ENCODE results near the gene ZGLP1.

Gene ZGLP1

GRCh38 chr19:10318807-10319682 is 9.4 kb upstream of the ZGLP1 start:
- WGBS (ENCODE audit: extremely low coverage, insufficient coverage, insufficient read length), result no CpG with 5 or more reads among the region's 13 CpGs

GRCh38 chr19:10317857-10318462 is 8.3 kb upstream of the ZGLP1 start:
- Histone ChIP-seq H3K27me3 (ENCODE audit: insufficient read depth, low read length) (no peaks in the 10 kb centered on the region), H3K79me1 (ENCODE audit: low read length) (peaks cover 6% of the 10 kb centered on the region), H3K36me3 (ENCODE audit: control insufficient read depth in 1 of 2, insufficient read depth in 2 of 2, low read length in 2 of 2) (peaks cover 55 to 60% of the 10 kb centered on the region in 2 experiments), H3K14ac (ENCODE audit: low read length) (no peak overlapping the region), H3K4me2 (ENCODE audit: low read length) (no peak overlapping the region), H3K4ac (ENCODE audit: low read depth, low read length) (no peak overlapping the region), H3K4me1 (ENCODE audit: control insufficient read depth in 1 of 2, insufficient read depth in 2 of 2, low read length in 2 of 2) (peaks cover 0 to 3% of the 10 kb centered on the region in 2 experiments), H2BK120ac (ENCODE audit: insufficient read depth, low read length, poor library complexity) (no peak overlapping the region), H2AK5ac (ENCODE audit: low read length) (no peak overlapping the region), H3K23ac (ENCODE audit: low read length) (no peak overlapping the region), H3K9ac (ENCODE audit: low read length) (no peak overlapping the region), H2AFZ (ENCODE audit: insufficient read depth, low read length, poor library complexity) (no peak overlapping the region), H3K18ac (ENCODE audit: low read length) (no peak overlapping the region), H2BK12ac (ENCODE audit: low read length) (no peak overlapping the region), H4K12ac (ENCODE audit: low read depth, low read length) (no peak overlapping the region), H3K9me3 (ENCODE audit: insufficient read depth, low read depth, low read length) (no peaks in the 10 kb centered on the region), H3K4me3 (ENCODE audit: low read depth, low read length) (no peak overlapping the region), H4K91ac (ENCODE audit: low read depth, low read length) (no peak overlapping the region), H3K27ac (ENCODE audit: low read depth, low read length) (no peak overlapping the region), H2BK5ac (ENCODE audit: low read depth, low read length, poor library complexity) (no peak overlapping the region), H3K79me2 (ENCODE audit: control insufficient read depth, insufficient read depth, low read length, poor library complexity) (peaks cover 6% of the 10 kb centered on the region), H4K8ac (ENCODE audit: low read depth, low read length) (no peak overlapping the region)
- WGBS (ENCODE audit: extremely low coverage, insufficient coverage, insufficient read length), result no CpG with 5 or more reads among the region's 15 CpGs
- no peak for DNase-seq

More at GRCh38 chr19:10318807-10319682, 9.4 kb upstream of the ZGLP1 start:
- no peak overlapping the region for H4K8ac ChIP-seq (ENCODE audit: low read depth, low read length)
- H3K23ac ChIP-seq (ENCODE audit: low read length), result no peak overlapping the region
- H3K18ac ChIP-seq (ENCODE audit: low read length), result no peak overlapping the region
- H3K4me2 ChIP-seq (ENCODE audit: low read length), result no peak overlapping the region
- no peak overlapping the region for H3K9ac ChIP-seq (ENCODE audit: low read length)
- H3K36me3 ChIP-seq (ENCODE audit: control insufficient read depth in 1 of 2, insufficient read depth in 2 of 2, low read length in 2 of 2), result peaks cover 64 to 71% of the 10 kb centered on the region in 2 experiments
- no peak overlapping the region for H4K91ac ChIP-seq (ENCODE audit: low read depth, low read length)
- H3K14ac ChIP-seq (ENCODE audit: low read length), result no peak overlapping the region
- no peak overlapping the region for H4K12ac ChIP-seq (ENCODE audit: low read depth, low read length)
- H3K27ac ChIP-seq (ENCODE audit: low read depth, low read length), result no peak overlapping the region
- no peak overlapping the region for H2BK12ac ChIP-seq (ENCODE audit: low read length)
- H3K27me3 ChIP-seq (ENCODE audit: insufficient read depth, low read length), result no peaks in the 10 kb centered on the region
- peak overlapping the region; percentile 25 for H3K4me3 ChIP-seq (ENCODE audit: low read depth, low read length)
- peaks cover 6% of the 10 kb centered on the region for H3K79me1 ChIP-seq (ENCODE audit: low read length)
- no peaks in the 10 kb centered on the region for H3K9me3 ChIP-seq (ENCODE audit: insufficient read depth, low read depth, low read length)
- H2BK5ac ChIP-seq (ENCODE audit: low read depth, low read length, poor library complexity), result no peak overlapping the region
- peaks cover 6% of the 10 kb centered on the region for H3K79me2 ChIP-seq (ENCODE audit: control insufficient read depth, insufficient read depth, low read length, poor library complexity)
- no peak overlapping the region for H2AK5ac ChIP-seq (ENCODE audit: low read length)
- no peak overlapping the region for H2AFZ ChIP-seq (ENCODE audit: insufficient read depth, low read length, poor library complexity)
- peaks cover 0 to 3% of the 10 kb centered on the region in 2 experiments for H3K4me1 ChIP-seq (ENCODE audit: control insufficient read depth in 1 of 2, insufficient read depth in 2 of 2, low read length in 2 of 2)
- no peak for DNase-seq
- H2BK120ac ChIP-seq (ENCODE audit: insufficient read depth, low read length, poor library complexity), result no peak overlapping the region
- H3K4ac ChIP-seq (ENCODE audit: low read depth, low read length), result no peak overlapping the region

DNA sequence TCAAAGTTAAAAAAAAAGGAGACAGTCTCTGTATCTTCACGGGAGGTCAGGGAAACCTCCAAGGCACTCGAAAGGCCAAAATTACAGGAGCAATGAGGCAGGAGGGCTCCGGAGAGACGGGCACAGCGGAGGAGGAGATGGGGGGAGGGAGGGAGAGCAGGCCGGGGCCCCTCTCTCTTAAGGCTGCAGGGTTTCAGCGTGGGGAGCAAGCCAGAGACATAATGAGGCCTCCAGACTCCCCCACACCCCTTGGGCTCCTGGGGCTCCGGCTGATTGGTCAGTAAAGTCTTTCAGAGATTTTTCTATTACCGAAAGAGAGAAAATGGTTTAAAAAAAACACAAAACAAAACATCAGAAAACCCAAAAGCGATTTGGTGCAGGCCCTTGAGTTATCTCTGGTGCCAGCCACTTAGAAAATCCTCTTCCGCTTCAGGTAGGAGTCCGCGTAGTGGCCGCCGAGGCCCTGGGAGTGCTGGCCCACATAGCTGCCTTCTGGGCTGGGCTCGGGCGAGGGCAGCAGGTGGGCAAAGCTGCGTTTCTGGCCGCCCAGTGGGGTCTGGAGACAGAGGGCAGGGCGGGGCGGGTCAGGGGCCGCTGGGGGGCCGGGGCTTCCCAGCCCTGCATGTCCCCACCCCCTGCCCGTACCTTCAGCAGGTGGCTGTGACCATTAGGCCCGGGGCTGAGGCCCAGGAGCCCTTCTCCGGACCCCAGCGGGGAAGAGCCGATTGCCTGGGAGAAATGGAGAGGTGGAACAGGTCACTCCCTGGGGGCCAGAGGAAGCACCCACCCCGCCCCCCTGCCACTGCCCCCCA is 7.6 kb upstream of the ZGLP1 start:
- Histone ChIP-seq H3K79me1 (ENCODE audit: low read length) (peaks cover 6% of the 10 kb centered on the region), H3K4ac (ENCODE audit: low read depth, low read length) (no peak overlapping the region), H3K23ac (ENCODE audit: low read length) (no peak overlapping the region), H4K8ac (ENCODE audit: low read depth, low read length) (no peak overlapping the region), H3K27ac (ENCODE audit: low read depth, low read length) (no peak overlapping the region), H4K91ac (ENCODE audit: low read depth, low read length) (no peak overlapping the region), H2AFZ (ENCODE audit: insufficient read depth, low read length, poor library complexity) (no peak overlapping the region), H2BK5ac (ENCODE audit: low read depth, low read length, poor library complexity) (no peak overlapping the region), H2AK5ac (ENCODE audit: low read length) (no peak overlapping the region), H3K79me2 (ENCODE audit: control insufficient read depth, insufficient read depth, low read length, poor library complexity) (peaks cover 6% of the 10 kb centered on the region), H3K36me3 (ENCODE audit: control insufficient read depth in 1 of 2, insufficient read depth in 2 of 2, low read length in 2 of 2) (peaks cover 48 to 53% of the 10 kb centered on the region in 2 experiments), H3K9me3 (ENCODE audit: insufficient read depth, low read depth, low read length) (no peaks in the 10 kb centered on the region), H3K4me2 (ENCODE audit: low read length) (no peak overlapping the region), H2BK12ac (ENCODE audit: low read length) (no peak overlapping the region), H3K4me1 (ENCODE audit: control insufficient read depth in 1 of 2, insufficient read depth in 2 of 2, low read length in 2 of 2) (peaks cover 0 to 3% of the 10 kb centered on the region in 2 experiments), H3K4me3 (ENCODE audit: low read depth, low read length) (no peak overlapping the region), H4K12ac (ENCODE audit: low read depth, low read length) (no peak overlapping the region), H3K14ac (ENCODE audit: low read length) (no peak overlapping the region), H3K18ac (ENCODE audit: low read length) (no peak overlapping the region), H3K27me3 (ENCODE audit: insufficient read depth, low read length) (no peaks in the 10 kb centered on the region), H2BK120ac (ENCODE audit: insufficient read depth, low read length, poor library complexity) (no peak overlapping the region), H3K9ac (ENCODE audit: low read length) (no peak overlapping the region)
- DNase-seq, result no peak
- WGBS (ENCODE audit: extremely low coverage, insufficient coverage, insufficient read length), result no CpG with 5 or more reads among the region's 29 CpGs

GRCh38 chr19:10316229-10317044 is 6.8 kb upstream of the ZGLP1 start:
- Histone ChIP-seq H4K12ac (ENCODE audit: low read depth, low read length) (no peak overlapping the region), H3K9me3 (ENCODE audit: insufficient read depth, low read depth, low read length) (no peaks in the 10 kb centered on the region), H3K4me3 (ENCODE audit: low read depth, low read length) (no peak overlapping the region), H3K18ac (ENCODE audit: low read length) (no peak overlapping the region), H4K91ac (ENCODE audit: low read depth, low read length) (no peak overlapping the region), H3K4me2 (ENCODE audit: low read length) (peak overlapping the region; percentile 28), H3K27ac (ENCODE audit: low read depth, low read length) (no peak overlapping the region), H3K23ac (ENCODE audit: low read length) (no peak overlapping the region), H3K27me3 (ENCODE audit: insufficient read depth, low read length) (no peaks in the 10 kb centered on the region), H3K36me3 (ENCODE audit: control insufficient read depth in 1 of 2, insufficient read depth in 2 of 2, low read length in 2 of 2) (peaks cover 40 to 46% of the 10 kb centered on the region in 2 experiments), H2BK12ac (ENCODE audit: low read length) (no peak overlapping the region), H2AK5ac (ENCODE audit: low read length) (no peak overlapping the region), H3K79me1 (ENCODE audit: low read length) (peaks cover 6% of the 10 kb centered on the region), H3K4ac (ENCODE audit: low read depth, low read length) (no peak overlapping the region), H2AFZ (ENCODE audit: insufficient read depth, low read length, poor library complexity) (no peak overlapping the region), H3K79me2 (ENCODE audit: control insufficient read depth, insufficient read depth, low read length, poor library complexity) (peaks cover 6% of the 10 kb centered on the region), H3K4me1 (ENCODE audit: control insufficient read depth in 1 of 2, insufficient read depth in 2 of 2, low read length in 2 of 2) (peaks cover 0 to 3% of the 10 kb centered on the region in 2 experiments), H3K9ac (ENCODE audit: low read length) (no peak overlapping the region), H3K14ac (ENCODE audit: low read length) (no peak overlapping the region), H2BK5ac (ENCODE audit: low read depth, low read length, poor library complexity) (no peak overlapping the region), H4K8ac (ENCODE audit: low read depth, low read length) (peak overlapping the region; percentile 92), H2BK120ac (ENCODE audit: insufficient read depth, low read length, poor library complexity) (no peak overlapping the region)
- no peak for DNase-seq
- no CpG with 5 or more reads among the region's 19 CpGs for WGBS (ENCODE audit: extremely low coverage, insufficient coverage, insufficient read length)

All from trophoblast cell (in vitro differentiated cells and primary cell).